SK-N-SH (cell line): ENCODE data around the gene SLC45A1. TPM values are rescaled to one million over a fixed set of nuclear protein-coding genes. Genes with fewer than 3 reads are reported as not detected.

Source experiments
- CTCF ChIA-PET: fragments of 300-600, 350-600 bp; formaldehyde crosslinking; extraction: SDS; loops from one replicate; lab custom pipeline; 2021; lab: Yijun Ruan, JAX
- POLR2A ChIA-PET: fragments of 350-600 bp; sonication (Branson Sonifier 250); formaldehyde crosslinking; extraction: SDS; loops from one replicate; lab custom pipeline; 2020; ENCODE audit warnings: antibody characterized with exemption, inconsistent platforms; lab: Yijun Ruan, JAX
- DNase-seq: peaks from one replicate; pipeline ENCODE4 v3.0.0; 2012
- H2AFZ ChIP-seq: fragments of 200-600 bp; sonication (generic); 2 replicates; pipeline ENCODE4 v1.8.1; 2016; ENCODE audit warnings: antibody characterized with exemption, mild to moderate bottlenecking, low read depth
- H3F3A ChIP-seq: fragments of 200-600 bp; sonication (generic); replicated peaks from 2 replicates; pipeline ENCODE3; 2016; ENCODE audit warnings: antibody characterized with exemption, mild to moderate bottlenecking; ENCODE audit not compliant: insufficient read depth
- H3K27ac ChIP-seq, 2 experiments: fragments of 200-500 bp in 1 of 2; fragments of 200-600 bp in 1 of 2; sonication (Bioruptor generic) in 1 of 2; sonication (generic), shearing (Covaris generic) in 1 of 2; 2 replicates each; pipeline versions ENCODE4 v1.5.1 to v1.6.1; 2014 to 2016; ENCODE audit warnings: low read depth in 2 of 2, inconsistent platforms in 1 of 2, low read length in 1 of 2, mild to moderate bottlenecking in 1 of 2, mixed read lengths in 1 of 2
- H3K27me3 ChIP-seq: fragments of 200-600 bp; sonication (generic), shearing (Covaris generic); 2 replicates; pipeline ENCODE4 v1.6.1; 2016; ENCODE audit warnings: mixed run types; ENCODE audit not compliant: insufficient read depth
- H3K36me3 ChIP-seq, 2 experiments: fragments of 200-500 bp in 1 of 2; fragments of 200-600 bp in 1 of 2; sonication (Bioruptor generic) in 1 of 2; sonication (generic) in 1 of 2; replicated peaks in 1 of 2; 2 replicates each; pipeline versions ENCODE3 to v1.5.1; 2014 to 2016; ENCODE audit warnings: low read length in 1 of 2, mild to moderate bottlenecking in 1 of 2; ENCODE audit not compliant: insufficient read depth in 2 of 2, control insufficient read depth in 1 of 2
- H3K4me1 ChIP-seq, 2 experiments: fragments of 200-500 bp in 1 of 2; fragments of 200-600 bp in 1 of 2; sonication (Bioruptor generic) in 1 of 2; sonication (generic), shearing (Covaris generic) in 1 of 2; 2 replicates each; pipeline versions ENCODE4 v1.5.1 to v1.6.1; 2014 to 2016; ENCODE audit warnings: low read depth in 1 of 2, low read length in 1 of 2, mixed run types in 1 of 2; ENCODE audit not compliant: insufficient read depth in 2 of 2, control insufficient read depth in 1 of 2
- H3K4me2 ChIP-seq: fragments of 200-600 bp; sonication (generic), shearing (Covaris generic); 2 replicates; pipeline ENCODE4 v1.6.1; 2017; ENCODE audit warnings: mixed run types
- H3K4me3 ChIP-seq, 2 experiments: fragments of 200-500 bp in 1 of 2; fragments of 200-600 bp in 1 of 2; sonication (Bioruptor generic) in 1 of 2; sonication (generic), shearing (Covaris generic) in 1 of 2; 2 replicates each; pipeline versions ENCODE4 v1.5.1 to v1.8.1; 2014 to 2016; ENCODE audit warnings: low read depth in 2 of 2, inconsistent platforms in 1 of 2, low read length in 1 of 2, mild to moderate bottlenecking in 1 of 2, mixed read lengths in 1 of 2, moderate library complexity in 1 of 2
- H3K79me2 ChIP-seq: fragments of 200-600 bp; sonication (generic); 2 replicates; pipeline ENCODE4 v1.8.1; 2017; ENCODE audit warnings: mild to moderate bottlenecking; ENCODE audit not compliant: insufficient read depth
- H3K9ac ChIP-seq: fragments of 200-600 bp; sonication (generic); 2 replicates; pipeline ENCODE4 v1.6.1; 2017; ENCODE audit warnings: mixed run types
- H3K9me2 ChIP-seq: fragments of 200-600 bp; sonication (generic); 2 replicates; pipeline ENCODE4 v1.6.1; 2017; ENCODE audit warnings: mixed run types
- H3K9me3 ChIP-seq: fragments of 200-600 bp; sonication (generic); 2 replicates; pipeline ENCODE4 v1.6.1; 2017; ENCODE audit warnings: mixed run types, mild to moderate bottlenecking, moderate library complexity
- H4K20me1 ChIP-seq: fragments of 200-600 bp; sonication (generic); 2 replicates; pipeline ENCODE4 v1.6.1; 2017; ENCODE audit warnings: mild to moderate bottlenecking, mixed run types; ENCODE audit not compliant: insufficient read depth
- EZH2phosphoT487 ChIP-seq: fragments of 200-600 bp; sonication (generic); IDR thresholded peaks from 2 replicates; pipeline ENCODE4 v1.6.1; 2017; ENCODE audit warnings: low read depth, mixed run types, mild to moderate bottlenecking, antibody characterized with exemption, moderate library complexity, borderline replicate concordance
- FOXJ3 ChIP-seq: sonication (generic); formaldehyde crosslinking; IDR thresholded peaks from 2 replicates; pipeline ENCODE4 v1.5.1; 2020; ENCODE audit warnings: mild to moderate bottlenecking, missing genetic modification reagents
- GABPA ChIP-seq: IDR thresholded peaks from 2 replicates; pipeline ENCODE4 v1.4.0; 2012; ENCODE audit warnings: low read depth, mild to moderate bottlenecking
- GATA2 ChIP-seq: sonication (generic); formaldehyde crosslinking; IDR thresholded peaks from 2 replicates; pipeline ENCODE4 v1.5.0; 2020; ENCODE audit warnings: mild to moderate bottlenecking, missing genetic modification reagents
- JUND ChIP-seq: IDR thresholded peaks from 2 replicates; pipeline ENCODE4 v1.4.0; 2012
- MXI1 ChIP-seq: IDR thresholded peaks from 2 replicates; pipeline ENCODE4 v1.6.1; 2012; ENCODE audit warnings: mild to moderate bottlenecking, low read depth, low read length, improper control_type of control experiment
- NFIC ChIP-seq: IDR thresholded peaks from 2 replicates; pipeline ENCODE4 v1.4.0; 2012; ENCODE audit warnings: borderline replicate concordance
- RCOR1 ChIP-seq: fragments of 150-350 bp; IDR thresholded peaks from 2 replicates; pipeline ENCODE4 v1.6.1; 2017; ENCODE audit warnings: antibody characterized with exemption, low read length
- REST ChIP-seq: IDR thresholded peaks from 2 replicates; pipeline ENCODE4 v1.6.1; 2012; ENCODE audit warnings: mild to moderate bottlenecking, low read depth, low read length, moderate library complexity
- SMC3 ChIP-seq: IDR thresholded peaks from 2 replicates; pipeline ENCODE4 v1.6.1; 2012; ENCODE audit warnings: low read depth, low read length, improper control_type of control experiment
- USF2 ChIP-seq: fragments of 150-350 bp; IDR thresholded peaks from 2 replicates; pipeline ENCODE4 v1.6.1; 2017; ENCODE audit warnings: antibody characterized with exemption, low read length, low read depth, borderline replicate concordance
- YY1 ChIP-seq: IDR thresholded peaks from 2 replicates; pipeline ENCODE4 v1.4.0; 2012; ENCODE audit warnings: low read depth, mild to moderate bottlenecking
- WGBS: methylation state at CpG from one replicate; pipeline ENCODE4 v1.1.6; 2017; ENCODE audit warnings: low lambda C conversion rate; 5-methylcytosine and 5-hydroxymethylcytosine counted together
- polyA plus RNA-seq, 3 experiments: library from polyadenylated mRNA; depleted of rRNA; stranded (reverse); fragments of >200 nt; gene quantifications; 2 replicates each; pipeline ENCODE4 v1.2.3, GENCODE V29; 2012
- TF ChIP-seq, protein P1 (sequence below): IDR thresholded peaks from 2 replicates; pipeline ENCODE4 v1.4.0; 2012; ENCODE audit warnings: low read depth, borderline replicate concordance
- TF ChIP-seq, protein P2 (sequence below): fragments of 150-350 bp; IDR thresholded peaks from 2 replicates; pipeline ENCODE4 v1.6.1; 2016; ENCODE audit warnings: mild to moderate bottlenecking, low read depth, low read length
- TF ChIP-seq, protein P3 (sequence below): IDR thresholded peaks from 2 replicates; pipeline ENCODE4 v1.4.0; 2012; ENCODE audit warnings: low read depth, borderline replicate concordance

SLC45A1 gene
- polyA plus RNA-seq, 1 of the 3 experiments (the other 2 are of a cell fraction): 2.5 TPM

- Histone ChIP-seq H4K20me1 (no peaks in the 10 kb centered on the region), H3K4me3 (no peak overlapping the region), H3K36me3 (no peaks in the 10 kb centered on the region), H3K9ac (no peak overlapping the region), H2AFZ (no peak overlapping the region), H3K9me3 (no peaks in the 10 kb centered on the region), H3K4me2 (no peak overlapping the region), H3K27me3 (no peaks in the 10 kb centered on the region), H3K79me2 (no peaks in the 10 kb centered on the region), H3K27ac (no peak overlapping the region), H3F3A (no peaks in the 10 kb centered on the region), H3K4me1 (no peaks in the 10 kb centered on the region; a peak in 1 of 4 replicates), H3K9me2 (no peaks in the 10 kb centered on the region)
- DNase-seq: no peak
- no peak for TF ChIP-seq FOXJ3
- TF ChIP-seq EZH2phosphoT487: no peak
- TF ChIP-seq, protein P1, sequence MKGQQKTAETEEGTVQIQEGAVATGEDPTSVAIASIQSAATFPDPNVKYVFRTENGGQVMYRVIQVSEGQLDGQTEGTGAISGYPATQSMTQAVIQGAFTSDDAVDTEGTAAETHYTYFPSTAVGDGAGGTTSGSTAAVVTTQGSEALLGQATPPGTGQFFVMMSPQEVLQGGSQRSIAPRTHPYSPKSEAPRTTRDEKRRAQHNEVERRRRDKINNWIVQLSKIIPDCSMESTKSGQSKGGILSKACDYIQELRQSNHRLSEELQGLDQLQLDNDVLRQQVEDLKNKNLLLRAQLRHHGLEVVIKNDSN: no peak
- no peak for TF ChIP-seq GATA2 (CRISPR knock-in tag)
- no peak for TF ChIP-seq NFIC
- TF ChIP-seq JUND: no peak
- TF ChIP-seq, protein P2, sequence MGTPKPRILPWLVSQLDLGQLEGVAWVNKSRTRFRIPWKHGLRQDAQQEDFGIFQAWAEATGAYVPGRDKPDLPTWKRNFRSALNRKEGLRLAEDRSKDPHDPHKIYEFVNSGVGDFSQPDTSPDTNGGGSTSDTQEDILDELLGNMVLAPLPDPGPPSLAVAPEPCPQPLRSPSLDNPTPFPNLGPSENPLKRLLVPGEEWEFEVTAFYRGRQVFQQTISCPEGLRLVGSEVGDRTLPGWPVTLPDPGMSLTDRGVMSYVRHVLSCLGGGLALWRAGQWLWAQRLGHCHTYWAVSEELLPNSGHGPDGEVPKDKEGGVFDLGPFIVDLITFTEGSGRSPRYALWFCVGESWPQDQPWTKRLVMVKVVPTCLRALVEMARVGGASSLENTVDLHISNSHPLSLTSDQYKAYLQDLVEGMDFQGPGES: no peak
- TF ChIP-seq YY1: no peak
- TF ChIP-seq MXI1: no peak
- TF ChIP-seq, protein P3, sequence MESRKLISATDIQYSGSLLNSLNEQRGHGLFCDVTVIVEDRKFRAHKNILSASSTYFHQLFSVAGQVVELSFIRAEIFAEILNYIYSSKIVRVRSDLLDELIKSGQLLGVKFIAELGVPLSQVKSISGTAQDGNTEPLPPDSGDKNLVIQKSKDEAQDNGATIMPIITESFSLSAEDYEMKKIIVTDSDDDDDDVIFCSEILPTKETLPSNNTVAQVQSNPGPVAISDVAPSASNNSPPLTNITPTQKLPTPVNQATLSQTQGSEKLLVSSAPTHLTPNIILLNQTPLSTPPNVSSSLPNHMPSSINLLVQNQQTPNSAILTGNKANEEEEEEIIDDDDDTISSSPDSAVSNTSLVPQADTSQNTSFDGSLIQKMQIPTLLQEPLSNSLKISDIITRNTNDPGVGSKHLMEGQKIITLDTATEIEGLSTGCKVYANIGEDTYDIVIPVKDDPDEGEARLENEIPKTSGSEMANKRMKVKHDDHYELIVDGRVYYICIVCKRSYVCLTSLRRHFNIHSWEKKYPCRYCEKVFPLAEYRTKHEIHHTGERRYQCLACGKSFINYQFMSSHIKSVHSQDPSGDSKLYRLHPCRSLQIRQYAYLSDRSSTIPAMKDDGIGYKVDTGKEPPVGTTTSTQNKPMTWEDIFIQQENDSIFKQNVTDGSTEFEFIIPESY: no peak
- TF ChIP-seq SMC3: no peak
- no peak for TF ChIP-seq REST
- TF ChIP-seq USF2: no peak
- TF ChIP-seq RCOR1: no peak
- TF ChIP-seq GABPA: no peak
- 94% methylated on average over 3 of the region's 3 CpGs for WGBS
- ChIA-PET CTCF (interaction anchor here (0.6 to 2.8 kb wide), 4 partner anchors 9 to 320 kb away, joined by 3 to 28 read pairs (median 6); no protein-coding TSS in a partner anchor), POLR2A (no interaction called here)
These were observed 14.8 kb upstream of the SLC45A1 start for GRCh38 chr1:8303141-8303540.
